Measurements from ENCODE around the gene PRR27. TPM values are rescaled to one million over a fixed set of nuclear protein-coding genes. Genes with fewer than 3 reads are reported as not detected.
"Not testable (repeated sequence)": the region's sequence is repeated elsewhere in the genome, so short reads cannot be mapped to it uniquely, and the experiment has no call there.

PRR27 gene
- total and polyA plus RNA-seq, 2 donors: not detected

GRCh38 chr4:70182517-70183167, 28.6 kb downstream of the PRR27 start:
- no peaks in the 10 kb centered on the region for H3K36me3 ChIP-seq (ENCODE audit: insufficient read depth)
- no peaks in the 10 kb centered on the region for H3K4me1 ChIP-seq (ENCODE audit: insufficient read depth)
- WGBS: 23% methylated on average over 2 of the region's 2 CpGs
- no peak for DNase-seq (ENCODE audit: extremely low spot score)
- no peak overlapping the region for H3K4me3 ChIP-seq (ENCODE audit: low read depth, low read length)
- H3K27ac ChIP-seq (ENCODE audit: low read depth): no peak overlapping the region

GRCh38 chr4:70183168-70183939, 29.3 kb downstream of the PRR27 start:
- Histone ChIP-seq H3K36me3 (ENCODE audit: insufficient read depth) (no peaks in the 10 kb centered on the region), H3K4me1 (ENCODE audit: insufficient read depth) (no peaks in the 10 kb centered on the region), H3K27ac (ENCODE audit: low read depth) (no peak overlapping the region), H3K4me3 (ENCODE audit: low read depth, low read length) (no peak overlapping the region)
- 72% methylated on average over 6 of the region's 6 CpGs for WGBS
- no peak for DNase-seq (ENCODE audit: extremely low spot score)

- WGBS: 90% methylated on average over 1 of the region's 1 CpG
Observed at GRCh38 chr4:70183940-70184246, 29.9 kb downstream of the PRR27 start.

GRCh38 chr4:70187216-70187615, 33.2 kb downstream of the PRR27 start:
- no peaks in the 10 kb centered on the region for H3K4me1 ChIP-seq (ENCODE audit: insufficient read depth)
- H3K4me3 ChIP-seq (ENCODE audit: low read depth, low read length): no peak overlapping the region
- H3K36me3 ChIP-seq (ENCODE audit: insufficient read depth): no peaks in the 10 kb centered on the region
- DNase-seq (ENCODE audit: extremely low spot score): no peak
- 97% methylated on average over 1 of the region's 1 CpG for WGBS
- H3K27ac ChIP-seq (ENCODE audit: low read depth): no peak overlapping the region

More at GRCh38 chr4:70183940-70184246, 29.9 kb downstream of the PRR27 start:
- no peak for DNase-seq (ENCODE audit: extremely low spot score)
- Histone ChIP-seq H3K36me3 (ENCODE audit: insufficient read depth) (no peaks in the 10 kb centered on the region), H3K27ac (ENCODE audit: low read depth) (no peak overlapping the region), H3K4me1 (ENCODE audit: insufficient read depth) (no peaks in the 10 kb centered on the region), H3K4me3 (ENCODE audit: low read depth, low read length) (no peak overlapping the region)

GRCh38 chr4:70190579-70190978, 36.5 kb downstream of the PRR27 start:
- H3K4me1 ChIP-seq (ENCODE audit: insufficient read depth): no peaks in the 10 kb centered on the region
- DNase-seq (ENCODE audit: extremely low spot score): no peak
- H3K4me3 ChIP-seq (ENCODE audit: low read depth, low read length): no peak overlapping the region
- no peak overlapping the region for H3K27ac ChIP-seq (ENCODE audit: low read depth)
- H3K36me3 ChIP-seq (ENCODE audit: insufficient read depth): no peaks in the 10 kb centered on the region
- WGBS: 98% methylated on average over 1 of the region's 1 CpG

GRCh38 chr4:70191647-70192046, 37.6 kb downstream of the PRR27 start:
- DNase-seq (ENCODE audit: extremely low spot score): no peak
- WGBS: 18% methylated on average over 1 of the region's 1 CpG
- H3K36me3 ChIP-seq (ENCODE audit: insufficient read depth): no peaks in the 10 kb centered on the region
- H3K4me3 ChIP-seq (ENCODE audit: low read depth, low read length): no peak overlapping the region
- no peaks in the 10 kb centered on the region for H3K4me1 ChIP-seq (ENCODE audit: insufficient read depth)
- no peak overlapping the region for H3K27ac ChIP-seq (ENCODE audit: low read depth)

- 95% methylated on average over 2 of the region's 2 CpGs for WGBS
- no peak for DNase-seq (ENCODE audit: extremely low spot score)
- Histone ChIP-seq H3K36me3 (ENCODE audit: insufficient read depth) (no peaks in the 10 kb centered on the region), H3K4me1 (ENCODE audit: insufficient read depth) (no peaks in the 10 kb centered on the region), H3K4me3 (ENCODE audit: low read depth, low read length) (no peak overlapping the region), H3K27ac (ENCODE audit: low read depth) (no peak overlapping the region)
Observed at GRCh38 chr4:70192895-70193294, 38.9 kb downstream of the PRR27 start.

GRCh38 chr4:70195425-70195824, 41.4 kb downstream of the PRR27 start, which contains the start of gene ODAM:
Gene ODAM (plus strand): TSS chr4:70195725. CDS start chr4:70196544, 819 bp downstream.
- Histone ChIP-seq H3K36me3 (ENCODE audit: insufficient read depth) (no peaks in the 10 kb centered on the region), H3K27ac (ENCODE audit: low read depth) (no peak within 1 kb of the TSS), H3K4me3 (ENCODE audit: low read depth, low read length) (no peak within 1 kb of the TSS), H3K4me1 (ENCODE audit: insufficient read depth) (no peaks in the 10 kb centered on the region)
- 95% methylated on average over 1 of the region's 1 CpG for WGBS
- DNase-seq (ENCODE audit: extremely low spot score): no peak

GRCh38 chr4:70196857-70197256, 42.8 kb downstream of the PRR27 start:
- 83% methylated on average over 2 of the region's 2 CpGs for WGBS
- no peak overlapping the region for H3K4me3 ChIP-seq (ENCODE audit: low read depth, low read length)
- no peak overlapping the region for H3K27ac ChIP-seq (ENCODE audit: low read depth)
- no peak for DNase-seq (ENCODE audit: extremely low spot score)
- no peaks in the 10 kb centered on the region for H3K4me1 ChIP-seq (ENCODE audit: insufficient read depth)
- no peaks in the 10 kb centered on the region for H3K36me3 ChIP-seq (ENCODE audit: insufficient read depth)

GRCh38 chr4:70197842-70198241, 43.8 kb downstream of the PRR27 start:
- no peak overlapping the region for H3K27ac ChIP-seq (ENCODE audit: low read depth)
- DNase-seq (ENCODE audit: extremely low spot score): no peak
- no peaks in the 10 kb centered on the region for H3K36me3 ChIP-seq (ENCODE audit: insufficient read depth)
- 51% methylated on average over 2 of the region's 2 CpGs for WGBS
- no peaks in the 10 kb centered on the region for H3K4me1 ChIP-seq (ENCODE audit: insufficient read depth)
- H3K4me3 ChIP-seq (ENCODE audit: low read depth, low read length): no peak overlapping the region

- no peak for DNase-seq (ENCODE audit: extremely low spot score)
- H3K4me3 ChIP-seq (ENCODE audit: low read depth, low read length): no peak overlapping the region
- WGBS: 45% methylated on average over 1 of the region's 1 CpG
Observed at GRCh38 chr4:70203601-70204000, 49.6 kb downstream of the PRR27 start.

GRCh38 chr4:70212752-70213151, 58.7 kb downstream of the PRR27 start:
- WGBS: 79% methylated on average over 4 of the region's 4 CpGs
- H3K27ac ChIP-seq (ENCODE audit: low read depth); H3K4me1 ChIP-seq (ENCODE audit: insufficient read depth); DNase-seq (ENCODE audit: extremely low spot score); H3K4me3 ChIP-seq (ENCODE audit: low read depth, low read length); H3K36me3 ChIP-seq (ENCODE audit: insufficient read depth): not testable (repeated sequence)

More at GRCh38 chr4:70203601-70204000, 49.6 kb downstream of the PRR27 start:
- no peaks in the 10 kb centered on the region for H3K4me1 ChIP-seq (ENCODE audit: insufficient read depth)
- H3K36me3 ChIP-seq (ENCODE audit: insufficient read depth): no peaks in the 10 kb centered on the region
- H3K27ac ChIP-seq (ENCODE audit: low read depth): no peak overlapping the region

All from urinary bladder (tissue), 4 donors.